ENCODE measurements around the gene ANTXR1.

ANTXR1 gene

DNA sequence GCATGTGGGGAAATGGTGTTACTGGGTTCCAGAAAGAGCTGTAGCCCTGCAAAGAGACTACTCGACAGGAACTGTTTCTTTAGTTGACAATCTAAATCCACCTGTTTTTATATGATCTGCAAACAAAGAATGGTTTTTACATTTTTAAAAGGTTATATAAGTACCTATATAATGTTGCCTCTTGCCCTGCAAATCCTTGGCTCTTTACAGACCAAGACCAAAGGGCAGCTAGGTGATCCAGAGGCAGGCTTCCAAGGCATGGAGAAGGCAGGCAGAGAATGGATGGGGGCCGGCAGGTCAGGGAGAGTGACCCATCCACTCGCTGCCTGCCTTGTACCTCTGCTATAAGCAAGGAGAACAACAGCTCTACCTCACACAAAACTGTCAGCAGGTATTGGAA is 173.6 kb downstream of the ANTXR1 start:
- DNase-seq: no peak

DNA sequence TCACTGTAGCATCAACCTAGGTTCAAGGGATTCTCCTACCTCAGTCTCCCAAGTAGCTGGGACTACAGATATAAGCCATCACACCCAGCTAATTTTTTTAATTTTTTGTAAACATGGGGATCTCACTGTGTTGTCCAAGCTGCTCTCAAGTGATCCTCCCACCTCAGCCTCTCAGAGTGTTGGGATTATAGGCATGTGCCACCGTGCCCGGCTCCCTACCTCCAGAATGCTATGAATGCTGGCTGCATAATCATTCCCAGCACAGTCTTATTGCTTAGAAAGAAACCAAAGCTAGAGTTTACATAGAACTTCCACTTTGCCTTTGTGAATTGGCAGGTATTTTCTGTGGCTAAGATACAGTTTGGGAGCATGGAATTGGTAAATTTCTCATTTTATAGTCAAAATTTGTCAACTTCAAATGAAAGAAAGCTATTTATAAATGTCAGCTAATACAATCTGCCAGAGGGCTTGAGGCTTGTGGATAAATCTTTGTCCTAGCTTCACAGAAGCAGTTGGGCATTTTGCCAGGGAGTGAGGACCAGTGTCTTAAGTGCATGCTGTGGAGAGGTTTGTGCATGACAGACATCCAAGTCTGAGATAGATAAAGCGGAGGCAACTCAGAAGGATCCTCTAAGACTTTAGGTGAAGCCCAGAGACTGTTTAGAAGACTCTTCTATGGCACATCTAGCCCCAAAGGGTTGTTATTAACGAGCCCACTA is 175.4 kb downstream of the ANTXR1 start:
- no peak for DNase-seq

DNA sequence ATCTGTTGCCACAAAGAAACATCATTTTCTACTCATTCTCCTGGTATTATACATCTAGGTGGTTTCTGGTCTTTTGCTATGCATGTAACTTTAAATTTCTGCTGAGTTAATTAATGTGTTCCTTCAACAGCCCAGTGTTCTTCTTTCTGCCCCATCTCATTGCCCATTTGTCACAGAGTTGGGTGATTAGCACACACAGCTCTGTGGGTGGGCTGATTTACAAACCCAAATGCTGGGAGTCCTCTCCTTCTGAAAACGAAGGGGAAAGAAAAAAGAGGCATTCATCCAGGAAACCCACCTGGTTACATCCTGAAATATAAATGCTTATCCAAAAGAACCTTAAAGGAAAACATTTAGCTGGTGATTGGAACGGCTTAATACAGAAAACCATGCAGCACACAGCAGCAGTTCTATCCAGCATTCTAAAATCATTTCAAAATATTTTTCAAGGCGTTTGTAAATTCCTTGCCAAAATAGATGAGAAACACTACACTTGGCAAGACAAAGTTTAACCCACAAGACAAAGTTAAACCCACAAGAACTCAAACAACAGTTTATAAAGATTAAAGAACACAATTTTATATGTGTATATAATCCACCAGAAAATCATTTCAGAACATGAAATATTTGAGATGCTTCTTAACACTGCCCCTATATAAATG is 177.9 kb downstream of the ANTXR1 start:
- no peak for DNase-seq

DNA sequence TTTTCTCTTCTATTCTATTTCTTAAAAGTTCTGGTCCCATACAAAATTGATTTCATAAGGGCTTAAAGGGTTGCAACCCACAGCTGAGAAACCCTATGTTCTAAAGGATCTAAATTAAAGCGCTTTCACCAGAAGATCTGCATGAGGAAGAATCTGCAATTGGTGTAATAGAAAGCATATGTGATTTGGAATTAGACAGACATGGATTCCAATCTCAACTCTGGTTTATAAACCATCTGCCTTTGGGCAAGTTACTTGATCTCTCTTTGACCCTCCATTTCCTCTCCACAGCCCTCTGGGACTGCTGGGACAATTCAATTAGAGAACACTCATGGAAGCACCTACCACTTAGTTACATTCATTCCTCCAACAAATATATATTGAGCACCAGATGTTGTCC is 178.7 kb downstream of the ANTXR1 start:
- DNase-seq: no peak

DNA sequence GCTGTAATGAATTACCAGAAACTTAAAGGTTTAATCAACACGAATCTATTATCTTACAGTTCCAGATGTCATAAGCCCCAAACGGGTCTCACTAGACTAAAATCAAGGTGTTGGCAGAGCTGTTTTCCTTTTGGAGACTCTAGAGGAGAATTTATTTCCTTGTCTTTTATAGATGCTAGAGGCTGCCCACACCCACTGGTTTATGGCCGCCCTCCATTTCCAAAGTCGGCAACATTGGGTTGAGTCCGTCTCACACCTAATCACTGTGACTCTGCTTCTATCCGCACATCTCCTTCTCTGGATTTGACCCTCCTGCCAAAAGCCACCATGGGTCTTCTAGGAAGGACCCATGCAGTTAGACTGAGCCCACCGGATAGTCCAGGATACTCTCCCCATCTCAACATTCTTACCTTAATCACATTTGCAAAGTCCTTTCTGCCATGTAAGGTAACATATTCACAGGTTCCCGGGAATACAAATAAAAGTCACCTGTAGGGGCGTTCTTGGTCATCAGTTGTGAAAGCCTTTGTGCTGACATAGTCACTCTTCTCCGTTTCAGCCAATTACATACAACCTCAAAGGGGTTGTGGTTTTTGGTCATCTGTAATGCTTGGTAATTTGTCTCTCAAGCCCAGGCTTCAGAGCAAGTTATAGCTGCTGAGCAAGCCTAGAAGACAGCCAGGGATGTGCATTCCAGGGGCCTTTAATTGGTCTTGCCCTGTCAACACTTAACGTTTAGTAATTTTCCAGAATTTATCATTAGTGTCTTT is 179.4 kb downstream of the ANTXR1 start:
- no peak for DNase-seq

DNA sequence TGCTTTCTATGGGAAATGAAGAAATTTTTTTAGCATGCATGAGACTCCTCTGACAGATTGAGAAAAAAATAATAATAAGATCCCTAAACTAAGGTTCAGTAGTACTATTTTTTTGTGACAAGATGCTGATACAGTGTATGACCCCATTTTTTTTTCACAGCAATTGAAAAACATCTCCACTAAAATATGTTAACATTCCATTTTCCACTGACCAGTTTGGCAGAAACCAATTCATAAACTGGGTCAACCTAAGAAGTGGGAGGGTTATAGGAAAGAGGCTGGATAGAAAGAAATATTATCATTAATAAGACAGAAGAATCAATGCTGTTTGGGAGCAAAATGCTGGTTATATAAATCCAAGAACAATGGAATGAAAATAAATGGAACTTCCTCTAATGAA is 182.7 kb downstream of the ANTXR1 start:
- no peak for DNase-seq

DNA sequence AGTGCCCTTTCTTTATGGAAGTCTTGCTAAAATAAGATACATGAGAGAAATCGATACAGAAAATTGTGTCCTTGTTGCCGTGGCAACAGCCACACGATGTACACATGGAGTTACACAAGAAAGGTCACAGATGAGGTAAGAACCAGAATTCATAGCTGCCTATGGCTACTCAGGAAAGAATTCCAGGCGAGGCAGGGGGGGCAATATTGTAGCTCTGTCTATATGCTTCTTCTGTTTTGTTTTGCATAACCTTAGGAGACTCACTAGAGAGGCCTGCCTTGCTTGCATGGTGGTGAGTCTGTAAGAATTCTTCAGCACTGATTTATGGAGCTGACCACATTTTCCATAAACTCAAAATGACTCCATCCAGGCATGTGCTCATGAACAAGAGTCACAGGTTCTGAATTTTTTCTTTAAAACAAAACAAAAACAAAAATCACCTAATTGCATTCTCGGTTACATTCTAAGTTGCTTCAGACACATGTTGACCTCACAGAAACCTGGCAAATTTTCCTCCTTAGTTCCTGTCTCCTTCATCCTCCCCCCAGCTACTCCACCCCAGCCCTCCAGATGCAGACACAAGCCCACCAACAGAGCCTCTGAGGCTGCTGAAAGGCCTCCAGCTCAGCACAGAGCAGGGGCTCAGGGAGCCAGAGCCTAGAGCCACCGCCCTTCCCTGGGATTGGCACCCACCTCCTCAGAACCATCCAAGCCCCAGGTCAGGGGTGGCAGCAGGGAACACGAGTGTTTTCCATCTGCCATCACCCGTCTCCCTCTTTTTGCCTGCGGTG is 183.5 kb downstream of the ANTXR1 start:
- DNase-seq: no peak

DNA sequence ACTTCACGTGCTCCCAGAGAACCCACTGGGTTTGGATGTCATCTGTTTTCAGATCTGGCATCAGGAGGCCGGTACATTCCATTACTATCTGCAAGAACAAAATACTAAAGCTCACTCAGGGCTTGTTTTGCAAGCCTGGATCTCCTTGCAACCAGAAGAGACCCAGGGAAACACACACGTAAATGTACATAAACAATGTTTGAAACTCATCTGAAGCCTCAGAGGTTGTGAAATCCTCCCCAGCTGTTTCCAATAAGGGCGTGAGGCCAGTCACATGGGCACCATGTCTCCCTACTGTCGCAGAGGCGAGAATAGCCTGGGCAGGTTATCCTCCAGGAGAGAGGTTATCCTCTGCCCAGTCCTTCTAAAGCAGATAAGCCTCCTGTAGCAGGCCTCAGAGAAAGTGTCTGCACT is 187.1 kb downstream of the ANTXR1 start:
- no peak for DNase-seq

DNA sequence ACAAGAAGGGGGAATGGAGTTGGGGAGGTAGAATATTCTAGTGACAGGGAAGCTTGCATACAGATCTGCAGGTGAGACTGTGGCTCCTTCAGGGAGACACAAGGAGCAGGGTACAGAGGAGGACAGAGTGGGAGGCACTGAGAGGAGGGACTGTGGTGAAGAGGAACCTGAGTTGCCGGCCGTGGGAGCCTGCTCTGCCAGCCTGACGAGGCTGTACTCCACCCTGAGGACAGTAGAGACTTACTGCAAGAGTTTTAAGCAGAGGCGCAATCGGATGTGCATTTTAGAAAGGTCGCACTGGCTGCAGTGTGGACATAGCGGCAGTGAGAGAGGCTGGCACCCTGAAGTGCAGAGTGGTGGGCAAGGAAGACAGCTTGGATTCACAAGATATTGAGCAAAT is 188.3 kb downstream of the ANTXR1 start:
- no peak for DNase-seq

DNA sequence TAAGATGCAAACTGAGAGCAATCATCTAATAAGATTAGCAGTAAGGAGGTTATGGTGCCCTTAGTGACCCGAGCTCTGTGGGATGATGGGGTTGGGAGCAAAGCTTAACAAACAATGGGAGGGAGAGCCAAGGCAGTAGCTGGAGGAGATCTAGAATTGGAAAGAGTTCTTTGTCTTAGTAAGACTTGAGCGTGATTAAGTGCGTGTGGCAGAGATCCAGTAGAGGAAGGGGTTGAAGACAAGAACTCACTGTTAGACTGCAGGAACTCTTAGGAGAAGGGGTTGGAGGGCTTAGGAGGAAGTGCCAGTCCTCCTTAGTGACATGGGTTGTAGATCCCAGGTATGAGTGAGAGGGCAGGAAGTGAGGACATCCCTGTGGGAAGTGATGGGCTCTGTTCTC is 189.3 kb downstream of the ANTXR1 start:
- DNase-seq: no peak

DNA sequence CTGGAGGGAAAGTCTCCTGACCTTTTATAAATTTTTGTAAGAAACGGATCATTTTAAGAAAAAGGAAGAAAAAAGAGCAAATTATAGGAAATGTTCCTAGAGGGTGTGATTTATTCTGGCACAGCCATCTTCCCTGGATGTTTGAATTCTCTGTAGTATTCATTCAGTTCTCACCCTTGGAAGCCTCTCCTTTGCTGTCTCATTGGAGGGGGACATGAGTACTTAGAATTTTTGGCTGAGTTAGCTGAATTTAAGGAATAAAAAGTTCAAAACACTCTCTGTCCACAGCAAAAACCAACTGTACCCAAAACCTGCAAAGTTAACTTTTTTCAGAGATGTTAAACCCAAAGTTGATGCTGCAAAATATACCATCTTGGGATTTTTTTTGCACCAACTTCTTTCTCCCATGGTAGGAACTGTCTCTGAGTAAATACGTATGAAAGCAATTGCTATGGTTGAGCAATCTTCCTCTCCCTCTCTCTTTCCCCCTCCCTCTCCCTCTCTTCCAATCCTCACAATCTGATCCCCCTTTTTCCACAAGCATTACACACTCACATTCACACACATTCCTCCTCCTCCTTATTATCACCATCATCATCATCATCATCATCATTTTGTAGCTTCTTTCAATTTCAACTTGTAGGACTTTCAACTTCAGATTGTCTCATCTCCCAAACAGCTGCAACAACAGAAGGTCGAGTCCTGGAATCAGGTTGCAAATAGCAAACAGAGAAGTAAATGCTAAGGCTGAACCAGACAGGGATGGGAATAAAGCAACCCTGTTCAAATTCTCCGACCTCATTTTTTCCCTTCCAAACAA is 190.4 kb downstream of the ANTXR1 start:
- no peak for DNase-seq

DNA sequence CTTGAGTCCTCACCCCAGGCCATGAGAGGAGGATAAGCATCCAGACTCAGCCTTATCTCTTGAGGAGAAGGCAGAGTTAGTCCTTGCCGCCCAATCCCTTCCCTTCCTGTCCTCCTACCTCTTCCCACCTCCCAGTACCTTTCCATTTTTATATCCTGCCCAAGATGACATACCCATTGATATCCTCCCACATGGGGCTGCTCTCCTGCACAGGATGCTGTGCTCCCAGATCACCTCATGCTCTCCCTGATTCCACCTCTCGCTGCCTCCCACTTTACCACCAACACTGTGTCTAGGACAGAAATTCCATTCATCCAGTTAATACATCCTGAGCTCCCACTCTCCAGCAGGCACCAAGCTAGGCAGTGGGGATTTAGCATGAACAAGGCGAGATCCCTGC is 191.7 kb downstream of the ANTXR1 start:
- no peak for DNase-seq

DNA sequence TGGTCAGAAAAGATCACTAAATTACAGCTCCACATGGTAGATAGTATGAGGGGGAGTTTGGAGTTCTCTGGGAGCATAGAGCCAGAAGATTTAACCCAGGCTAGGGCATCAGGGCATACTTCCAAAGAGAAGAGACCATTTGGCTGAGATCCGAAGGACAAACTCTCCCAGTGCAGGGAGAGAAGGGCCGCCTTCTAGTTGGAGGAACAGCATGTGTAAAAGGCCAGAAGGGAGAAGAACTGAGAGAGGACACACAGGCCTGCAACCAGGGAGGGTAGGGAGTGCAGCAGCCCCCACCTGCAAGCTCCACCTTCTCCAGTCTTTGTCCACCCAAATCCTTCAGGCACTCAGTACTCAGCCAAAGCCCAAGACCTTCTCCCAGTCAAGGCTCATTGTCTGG is 192.1 kb downstream of the ANTXR1 start:
- DNase-seq: no peak

DNA sequence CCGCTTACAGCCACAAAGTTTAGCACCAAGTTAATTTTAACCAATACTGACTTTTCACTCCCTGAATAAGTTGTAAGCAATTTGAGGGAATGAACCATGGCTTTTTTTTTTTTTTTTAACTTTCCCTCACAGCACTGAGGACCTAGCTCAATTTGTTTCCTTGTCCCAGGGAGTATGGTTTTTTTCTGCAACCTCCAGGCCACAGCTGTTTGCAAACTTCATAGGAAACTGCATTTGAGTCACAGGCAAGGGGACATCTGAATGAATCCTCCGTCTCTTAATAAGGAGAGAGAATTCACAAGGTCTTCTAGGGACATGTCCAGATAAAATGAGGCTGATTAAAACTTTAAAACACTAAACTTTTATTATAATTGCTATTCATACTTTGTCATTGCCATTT is 192.5 kb downstream of the ANTXR1 start:
- DNase-seq: no peak

DNA sequence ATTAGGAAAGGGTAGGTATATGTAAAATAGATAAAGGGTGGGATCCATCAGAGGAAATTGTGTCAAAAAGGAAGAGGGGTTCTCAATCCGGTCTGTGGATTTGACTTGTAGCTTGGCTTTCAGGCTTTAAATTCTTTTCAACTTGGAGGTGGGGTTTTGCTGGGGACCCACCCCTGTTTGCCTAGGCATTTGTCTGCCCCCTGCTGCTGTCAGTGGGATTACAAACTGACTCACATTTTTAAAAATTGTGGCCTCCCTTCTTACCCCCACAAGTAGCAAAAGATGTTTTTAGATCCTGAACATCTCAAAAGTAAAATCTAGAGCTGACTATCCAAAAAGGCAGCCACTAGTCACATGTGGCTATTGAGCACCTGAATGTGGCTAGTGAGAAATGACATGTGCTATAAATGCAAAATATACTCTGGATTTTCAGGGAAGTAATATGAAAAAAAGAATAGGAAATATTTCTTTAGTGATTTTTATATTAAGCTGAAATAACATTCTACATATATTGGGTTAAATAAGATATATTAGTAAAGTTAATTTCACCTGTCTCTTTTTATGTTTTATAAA is 195.1 kb downstream of the ANTXR1 start:
- DNase-seq: no peak

DNA sequence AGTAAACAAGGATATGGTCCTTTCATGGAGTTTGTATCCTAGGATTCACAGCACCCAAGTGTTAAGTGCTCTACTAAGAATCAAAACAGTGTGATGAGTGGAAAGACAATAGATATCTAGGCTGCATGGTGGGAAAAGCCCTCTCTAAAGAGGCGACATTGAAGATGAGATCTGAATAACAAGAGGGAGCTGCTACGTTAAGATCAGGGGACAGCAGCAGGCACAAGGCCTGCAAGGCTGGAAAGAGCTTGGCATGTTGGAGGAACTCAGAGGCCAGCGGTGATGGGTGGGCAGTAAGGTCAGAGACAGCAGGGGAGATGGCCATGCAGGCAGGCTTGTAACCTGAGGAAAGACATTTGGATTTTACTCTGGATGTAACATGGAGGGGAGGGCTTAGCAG is 196.5 kb downstream of the ANTXR1 start:
- DNase-seq: no peak

DNA sequence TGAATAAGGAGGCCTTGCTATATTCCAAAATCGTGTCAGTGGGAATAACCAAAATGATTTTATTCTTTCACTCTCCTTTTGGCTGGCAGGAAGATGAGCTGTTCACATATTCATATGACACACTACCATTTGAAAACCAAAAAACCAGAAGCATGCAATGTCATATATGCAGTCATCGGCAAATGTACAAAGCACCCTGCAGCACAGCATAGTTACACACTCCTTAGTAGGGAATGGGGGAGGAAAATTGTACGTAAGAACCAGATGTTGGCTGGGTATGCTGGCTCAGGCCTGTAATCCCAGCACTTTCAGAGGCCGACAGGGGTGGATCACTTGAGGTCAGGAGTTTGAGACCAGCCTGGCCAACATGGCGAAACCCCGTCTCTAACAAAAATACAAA is 197.4 kb downstream of the ANTXR1 start:
- no peak for DNase-seq

DNA sequence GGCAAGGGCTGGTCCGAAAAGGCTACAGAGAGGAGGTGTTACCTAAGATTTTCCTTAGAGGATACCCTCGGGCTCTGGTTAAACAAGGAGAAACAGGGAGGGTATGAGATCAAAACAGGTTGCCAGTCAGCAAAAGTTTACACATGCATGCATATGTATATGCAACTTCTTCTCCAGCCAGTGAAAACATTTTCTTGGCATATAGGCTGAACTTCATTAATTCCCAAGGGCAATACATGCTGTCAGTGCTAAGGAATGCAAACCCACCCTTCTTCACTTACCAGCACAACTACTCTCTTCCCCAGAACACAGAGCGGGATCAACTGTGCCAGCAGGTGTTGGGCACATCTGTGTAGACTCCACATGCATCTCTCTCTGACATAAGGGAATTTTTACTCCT is 198.1 kb downstream of the ANTXR1 start:
- DNase-seq: no peak

DNA sequence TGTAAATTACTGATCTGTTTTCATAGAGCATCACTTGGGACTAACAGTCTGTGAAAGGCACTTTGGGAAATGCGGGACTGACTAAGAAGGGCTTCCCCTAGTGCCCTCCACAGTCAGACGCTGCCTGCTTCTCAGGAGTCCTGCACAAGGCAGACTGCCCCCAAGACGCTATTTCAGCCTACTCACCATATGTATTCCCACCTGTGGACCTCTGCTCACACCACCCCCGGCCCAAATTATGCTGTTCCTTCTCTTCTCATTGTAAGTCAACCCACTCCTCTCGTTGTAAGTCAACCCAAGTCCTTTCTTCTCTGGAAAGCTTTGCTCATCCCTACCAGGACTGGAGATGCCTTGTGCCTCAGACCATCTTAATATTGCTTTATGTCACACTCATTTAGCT is 198.7 kb downstream of the ANTXR1 start:
- no peak for DNase-seq

DNA sequence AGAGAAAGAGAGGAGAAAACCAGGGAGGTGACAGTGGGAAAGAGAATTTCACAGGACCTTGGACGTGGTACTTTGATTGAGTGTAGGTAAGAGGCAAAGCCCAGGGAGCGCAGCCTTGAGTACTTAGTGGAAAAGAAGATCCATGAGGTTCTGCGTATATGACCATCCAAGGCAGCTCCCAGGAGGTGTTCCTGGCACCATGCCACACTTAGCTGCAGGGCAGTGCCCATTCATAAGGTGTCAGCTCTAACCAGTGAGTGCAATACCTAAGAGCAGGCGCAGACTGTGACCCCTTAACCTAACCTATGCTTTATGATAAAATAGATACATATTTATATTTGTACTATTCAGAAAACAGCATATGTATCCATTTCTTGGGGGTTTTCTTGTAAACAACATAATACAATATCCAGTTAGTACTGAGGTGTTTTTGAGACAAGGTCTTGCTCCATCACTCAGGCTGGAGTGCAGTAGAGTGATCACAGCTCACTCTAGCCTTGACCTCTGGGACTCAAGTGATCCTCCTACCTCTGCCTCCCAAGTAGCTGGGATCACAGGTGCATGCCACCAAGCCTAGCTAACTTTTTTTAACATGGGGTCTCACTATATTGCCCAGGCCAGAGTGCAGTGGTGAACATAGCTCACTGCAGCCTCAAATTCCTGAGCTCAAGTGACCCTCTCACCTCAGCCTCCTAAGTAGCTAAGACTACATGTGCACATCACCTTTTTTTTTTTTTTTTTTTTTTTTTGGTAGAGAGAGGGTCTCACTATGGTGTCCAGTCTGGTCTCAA is 199.5 kb downstream of the ANTXR1 start:
- DNase-seq: no peak

DNA sequence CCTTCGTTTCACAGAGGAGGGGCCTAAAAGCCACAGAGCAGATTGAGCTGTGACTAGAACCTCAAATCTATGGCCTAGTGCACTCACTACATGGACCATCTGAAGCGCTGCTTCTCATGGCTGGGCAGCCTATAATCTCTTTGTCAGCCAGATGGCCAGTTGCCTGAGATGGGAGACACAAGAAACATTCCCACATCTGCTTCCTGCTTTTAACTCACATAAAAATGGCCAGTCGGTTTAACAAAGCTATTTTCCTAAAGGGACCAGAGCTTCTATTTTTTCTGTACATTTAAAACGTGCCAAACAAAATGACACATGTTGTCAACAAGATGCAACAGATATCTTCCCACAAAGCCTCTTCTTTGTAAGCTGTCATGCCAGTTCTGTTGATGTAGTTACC is 200.2 kb downstream of the ANTXR1 start:
- no peak for DNase-seq
